Dermis lymphatic vessel endothelial cell (primary cell): Measurements from ENCODE around the gene TYRO3. TPM values are rescaled to one million over a fixed set of nuclear protein-coding genes. Genes with fewer than 3 reads are reported as not detected.

Source experiments
- total RNA-seq: library from RNA; depleted of rRNA; stranded (reverse); fragments of >200 nt; gene quantifications from 2 replicates; pipeline ENCODE4 v1.2.1, GENCODE V29; 2014

TYRO3 gene
- total RNA-seq: 1.7 and 2.1 TPM in 2 replicates

GRCh38 chr15:41558400-41559238 is at the start of gene TYRO3:
Gene TYRO3 (plus strand): TSS chr15:41559212. CDS start chr15:41559258, 46 bp downstream.

GRCh38 chr15:41513506-41514227 is 45.3 kb upstream of the TYRO3 start, which contains the start of gene LTK:
Gene LTK (minus strand): TSS chr15:41513827. CDS start chr15:41513709, 118 bp downstream.

Other genes starting within 250 kb of the TYRO3 start
- 1.4 TPM in 2 replicates for gene OIP5, start 226.6 kb upstream of the TYRO3 start, total RNA-seq
- 18.0 and 21.4 TPM in 2 replicates for gene NUSAP1, start 226.3 kb upstream of the TYRO3 start, total RNA-seq
- gene NDUFAF1, start 156.7 kb upstream of the TYRO3 start, total RNA-seq: 14.4 and 19.3 TPM in 2 replicates
- 13.0 and 18.4 TPM in 2 replicates for gene RTF1, start 142.1 kb upstream of the TYRO3 start, total RNA-seq
- gene ITPKA, start 65.3 kb upstream of the TYRO3 start, total RNA-seq: 0.09 and 0.11 TPM in 2 replicates
- gene LTK, start 45.4 kb upstream of the TYRO3 start, total RNA-seq: 0.09 TPM in 1 of 2 replicates, not detected in the other
- 7.6 and 11.9 TPM in 2 replicates for gene RPAP1, start 15.0 kb upstream of the TYRO3 start, total RNA-seq
- gene MGA, start 101.2 kb downstream of the TYRO3 start, total RNA-seq: 26.7 and 36.9 TPM in 2 replicates
- gene MAPKBP1, start 215.3 kb downstream of the TYRO3 start, total RNA-seq: 6.3 and 9.2 TPM in 2 replicates